ENCODE results near the gene SPEN. TPM values are rescaled to one million over a fixed set of nuclear protein-coding genes. Genes with fewer than 3 reads are reported as not detected.
"Not testable (repeated sequence)": the region's sequence is repeated elsewhere in the genome, so short reads cannot be mapped to it uniquely, and the experiment has no call there.

Gene SPEN
- total RNA-seq, 1 donor from 2014 or later = 35.0 TPM

DNA sequence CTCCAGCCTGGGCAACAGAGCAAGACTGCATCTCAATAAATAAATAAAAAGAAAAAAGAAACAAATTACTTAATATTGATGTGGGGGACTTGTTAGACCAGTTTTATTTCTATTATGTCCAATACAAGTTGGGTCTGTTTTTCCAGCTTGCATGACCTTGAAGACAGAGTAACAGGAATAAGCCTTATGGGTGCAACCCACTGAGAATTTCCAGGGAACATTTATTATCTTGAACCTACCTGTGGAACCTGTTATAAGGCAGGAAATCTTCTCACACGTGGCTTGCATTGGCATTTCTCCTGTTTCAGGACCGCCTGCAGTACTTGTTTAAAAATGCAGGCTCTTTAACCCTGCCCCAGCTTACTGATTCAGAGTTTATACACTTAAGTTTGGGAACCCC lies 64.4 kb downstream of the SPEN start:
- DNase-seq (ENCODE audit: low read depth) (no peak), FAIRE-seq (no peak)
- Histone ChIP-seq H3K27ac (ENCODE audit: low read depth, low read length) (no peak overlapping the region), H4K20me1 (ENCODE audit: insufficient read depth, low read length) (no peaks in the 10 kb centered on the region), H3K4me3 (ENCODE audit: insufficient read depth, low read depth, low read length) (no peak overlapping the region), H2AFZ (ENCODE audit: low read depth, low read length) (no peak overlapping the region), H3K9me3 (ENCODE audit: insufficient read depth, low read depth, low read length) (no peaks in the 10 kb centered on the region), H3K27me3 (ENCODE audit: insufficient read depth, low read length) (no peaks in the 10 kb centered on the region), H3K4me2 (ENCODE audit: low read length) (no peak overlapping the region), H3K4me1 (ENCODE audit: insufficient read depth, low read length) (peaks cover 7% of the 10 kb centered on the region), H3K9ac (ENCODE audit: low read length) (no peak overlapping the region), H3K79me2 (ENCODE audit: insufficient read depth, low read length) (peaks cover 75% of the 10 kb centered on the region), H3K36me3 (ENCODE audit: insufficient read depth, low read length) (peaks cover 33% of the 10 kb centered on the region)
- Mint-ChIP-seq H3K36me3 (ENCODE audit: low read depth, unreplicated experiment) (peaks cover 9% of the 10 kb centered on the region), H3K9me3 (ENCODE audit: unreplicated experiment) (no peaks in the 10 kb centered on the region), H3K4me1 (ENCODE audit: low read depth, unreplicated experiment) (peaks cover 11% of the 10 kb centered on the region), H3K4me3 (ENCODE audit: unreplicated experiment) (no peak overlapping the region), H3K27me3 (ENCODE audit: low read depth, unreplicated experiment) (no peaks in the 10 kb centered on the region), H3K27ac (ENCODE audit: unreplicated experiment) (no peak overlapping the region)
- TF ChIP-seq, protein P1, sequence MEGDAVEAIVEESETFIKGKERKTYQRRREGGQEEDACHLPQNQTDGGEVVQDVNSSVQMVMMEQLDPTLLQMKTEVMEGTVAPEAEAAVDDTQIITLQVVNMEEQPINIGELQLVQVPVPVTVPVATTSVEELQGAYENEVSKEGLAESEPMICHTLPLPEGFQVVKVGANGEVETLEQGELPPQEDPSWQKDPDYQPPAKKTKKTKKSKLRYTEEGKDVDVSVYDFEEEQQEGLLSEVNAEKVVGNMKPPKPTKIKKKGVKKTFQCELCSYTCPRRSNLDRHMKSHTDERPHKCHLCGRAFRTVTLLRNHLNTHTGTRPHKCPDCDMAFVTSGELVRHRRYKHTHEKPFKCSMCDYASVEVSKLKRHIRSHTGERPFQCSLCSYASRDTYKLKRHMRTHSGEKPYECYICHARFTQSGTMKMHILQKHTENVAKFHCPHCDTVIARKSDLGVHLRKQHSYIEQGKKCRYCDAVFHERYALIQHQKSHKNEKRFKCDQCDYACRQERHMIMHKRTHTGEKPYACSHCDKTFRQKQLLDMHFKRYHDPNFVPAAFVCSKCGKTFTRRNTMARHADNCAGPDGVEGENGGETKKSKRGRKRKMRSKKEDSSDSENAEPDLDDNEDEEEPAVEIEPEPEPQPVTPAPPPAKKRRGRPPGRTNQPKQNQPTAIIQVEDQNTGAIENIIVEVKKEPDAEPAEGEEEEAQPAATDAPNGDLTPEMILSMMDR (IDR thresholded peaks at IDR 0.05; ENCODE audit: insufficient read depth, low read depth, low read length) = no peak
- no peak for TF ChIP-seq EZH2 (IDR thresholded peaks at IDR 0.05; ENCODE audit: insufficient read depth, low read length)

DNA sequence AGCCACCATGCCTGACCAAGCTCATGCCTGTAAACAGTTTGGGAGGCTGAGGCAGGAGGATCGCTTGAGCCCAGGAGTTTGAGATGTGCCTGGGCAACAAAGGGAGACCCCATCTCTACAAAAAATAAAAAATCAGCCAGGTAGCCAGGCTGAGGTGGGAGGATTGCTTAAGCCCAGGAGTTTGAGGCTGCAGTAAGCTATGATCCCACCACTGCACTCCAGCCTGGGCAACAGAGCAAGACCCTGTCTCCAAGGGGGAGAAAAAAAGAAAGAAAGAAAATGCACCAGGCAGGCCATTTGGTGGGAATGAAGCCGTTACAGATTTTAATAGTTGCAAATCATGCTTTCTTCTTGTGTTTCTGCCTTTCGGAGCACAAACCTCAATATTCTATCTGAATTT lies 66.1 kb downstream of the SPEN start:
- H3K27ac ChIP-seq (ENCODE audit: low read depth, low read length); H3K9ac ChIP-seq (ENCODE audit: low read length); H3K4me3 Mint-ChIP-seq (ENCODE audit: unreplicated experiment); FAIRE-seq; DNase-seq (ENCODE audit: low read depth); H3K9me3 ChIP-seq (ENCODE audit: insufficient read depth, low read depth, low read length); H3K4me3 ChIP-seq (ENCODE audit: insufficient read depth, low read depth, low read length); H3K27me3 Mint-ChIP-seq (ENCODE audit: low read depth, unreplicated experiment); H2AFZ ChIP-seq (ENCODE audit: low read depth, low read length); H3K36me3 Mint-ChIP-seq (ENCODE audit: low read depth, unreplicated experiment); H3K4me2 ChIP-seq (ENCODE audit: low read length); H3K9me3 Mint-ChIP-seq (ENCODE audit: unreplicated experiment); H4K20me1 ChIP-seq (ENCODE audit: insufficient read depth, low read length); H3K27me3 ChIP-seq (ENCODE audit: insufficient read depth, low read length): not testable (repeated sequence)
- H3K27ac Mint-ChIP-seq (ENCODE audit: unreplicated experiment) = peak overlapping the region; percentile 12
- H3K79me2 ChIP-seq (ENCODE audit: insufficient read depth, low read length) = peaks cover 72% of the 10 kb centered on the region
- H3K4me1 Mint-ChIP-seq (ENCODE audit: low read depth, unreplicated experiment) = peaks cover 20% of the 10 kb centered on the region
- peaks cover 14% of the 10 kb centered on the region for H3K4me1 ChIP-seq (ENCODE audit: insufficient read depth, low read length)
- H3K36me3 ChIP-seq (ENCODE audit: insufficient read depth, low read length) = peaks cover 36% of the 10 kb centered on the region

DNA sequence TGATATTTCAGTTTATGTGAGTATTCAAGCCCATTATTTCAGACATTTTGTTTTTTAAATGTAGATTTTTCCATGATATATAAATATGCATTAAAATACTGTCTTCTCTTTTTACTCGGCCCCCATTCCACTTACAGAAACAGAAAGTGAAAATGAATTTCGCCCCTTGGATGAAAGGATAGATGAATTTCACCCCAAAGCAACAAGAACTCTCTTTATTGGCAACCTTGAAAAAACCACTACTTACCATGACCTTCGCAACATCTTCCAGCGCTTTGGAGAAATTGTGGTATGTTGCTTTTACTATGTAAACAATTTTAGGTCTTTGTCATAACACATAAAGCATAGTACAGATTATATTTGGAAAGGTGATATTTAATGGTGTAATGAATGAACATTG lies 68.5 kb downstream of the SPEN start:
- peaks cover 29% of the 10 kb centered on the region for H3K4me1 Mint-ChIP-seq (ENCODE audit: low read depth, unreplicated experiment)
- FAIRE-seq (no peak), DNase-seq (ENCODE audit: low read depth) (no peak)
- H3K36me3 Mint-ChIP-seq (ENCODE audit: low read depth, unreplicated experiment) = peaks cover 5% of the 10 kb centered on the region
- H3K9me3 Mint-ChIP-seq (ENCODE audit: unreplicated experiment) = no peaks in the 10 kb centered on the region
- TF ChIP-seq, protein P1 (IDR thresholded peaks at IDR 0.05; ENCODE audit: insufficient read depth, low read depth, low read length) = no peak
- TF ChIP-seq EZH2 (IDR thresholded peaks at IDR 0.05; ENCODE audit: insufficient read depth, low read length) = no peak
- Histone ChIP-seq H3K27me3 (ENCODE audit: insufficient read depth, low read length) (no peaks in the 10 kb centered on the region), H2AFZ (ENCODE audit: low read depth, low read length) (no peak overlapping the region), H3K9ac (ENCODE audit: low read length) (no peak overlapping the region), H3K9me3 (ENCODE audit: insufficient read depth, low read depth, low read length) (no peaks in the 10 kb centered on the region), H3K4me3 (ENCODE audit: insufficient read depth, low read depth, low read length) (no peak overlapping the region), H3K27ac (ENCODE audit: low read depth, low read length) (no peak overlapping the region), H4K20me1 (ENCODE audit: insufficient read depth, low read length) (no peaks in the 10 kb centered on the region), H3K36me3 (ENCODE audit: insufficient read depth, low read length) (peaks cover 32% of the 10 kb centered on the region), H3K4me2 (ENCODE audit: low read length) (no peak overlapping the region), H3K79me2 (ENCODE audit: insufficient read depth, low read length) (peaks cover 56% of the 10 kb centered on the region), H3K4me1 (ENCODE audit: insufficient read depth, low read length) (peaks cover 27% of the 10 kb centered on the region)
- H3K4me3 Mint-ChIP-seq (ENCODE audit: unreplicated experiment) = no peak overlapping the region
- peak overlapping the region; percentile 84 for H3K27ac Mint-ChIP-seq (ENCODE audit: unreplicated experiment)
- H3K27me3 Mint-ChIP-seq (ENCODE audit: low read depth, unreplicated experiment) = no peaks in the 10 kb centered on the region

Measured in astrocyte (in vitro differentiated cells and primary cell).